Fibroblast of the aortic adventitia (primary cell): Measurements from ENCODE around the gene WNT4. TPM values are rescaled to one million over a fixed set of nuclear protein-coding genes. Genes with fewer than 3 reads are reported as not detected.

Source experiments
- DNase-seq: peaks from one replicate; pipeline ENCODE4 v3.0.0-alpha.2; 2010; ENCODE audit warnings: low read depth
- H3K4me3 ChIP-seq: 2 replicates; pipeline ENCODE4 v1.5.1; 2011; ENCODE audit warnings: low read depth, mild to moderate bottlenecking, control low read depth, low read length, moderate library complexity
- total RNA-seq: library from RNA; depleted of rRNA; stranded (reverse); fragments of >200 nt; gene quantifications from 2 replicates; pipeline ENCODE4 v1.2.3, GENCODE V29; 2012; ENCODE audit warnings: low replicate concordance
- TF ChIP-seq, protein P1 (sequence below): IDR thresholded peaks from 2 replicates; pipeline ENCODE4 v1.5.1; 2011; ENCODE audit warnings: mild to moderate bottlenecking, low read length, control low read depth, inconsistent platforms; ENCODE audit not compliant: insufficient read depth

WNT4 gene
- total RNA-seq, 1 donor = under 0.01 TPM

DNA sequence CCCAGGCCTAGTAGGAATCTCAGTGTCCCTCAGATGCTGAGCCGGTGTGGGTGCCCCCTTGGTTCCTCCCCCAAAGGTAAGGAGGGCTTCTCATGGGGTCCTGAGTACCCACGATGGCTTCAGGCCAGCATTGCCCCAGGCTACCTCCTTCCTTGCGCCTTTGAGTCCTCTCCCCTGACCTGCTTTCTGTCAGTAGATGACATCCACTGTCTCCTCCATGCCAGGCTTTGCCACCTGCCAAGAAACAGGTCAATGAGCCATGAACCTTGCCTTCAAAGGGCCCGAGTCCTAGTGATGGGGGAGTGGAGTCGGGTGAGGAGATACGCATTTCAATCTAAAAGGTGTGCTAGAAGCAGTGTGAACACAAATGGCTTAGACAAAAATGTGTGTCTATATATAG is 15.6 kb downstream of the WNT4 start:
- no peak for DNase-seq
- TF ChIP-seq, protein P1, sequence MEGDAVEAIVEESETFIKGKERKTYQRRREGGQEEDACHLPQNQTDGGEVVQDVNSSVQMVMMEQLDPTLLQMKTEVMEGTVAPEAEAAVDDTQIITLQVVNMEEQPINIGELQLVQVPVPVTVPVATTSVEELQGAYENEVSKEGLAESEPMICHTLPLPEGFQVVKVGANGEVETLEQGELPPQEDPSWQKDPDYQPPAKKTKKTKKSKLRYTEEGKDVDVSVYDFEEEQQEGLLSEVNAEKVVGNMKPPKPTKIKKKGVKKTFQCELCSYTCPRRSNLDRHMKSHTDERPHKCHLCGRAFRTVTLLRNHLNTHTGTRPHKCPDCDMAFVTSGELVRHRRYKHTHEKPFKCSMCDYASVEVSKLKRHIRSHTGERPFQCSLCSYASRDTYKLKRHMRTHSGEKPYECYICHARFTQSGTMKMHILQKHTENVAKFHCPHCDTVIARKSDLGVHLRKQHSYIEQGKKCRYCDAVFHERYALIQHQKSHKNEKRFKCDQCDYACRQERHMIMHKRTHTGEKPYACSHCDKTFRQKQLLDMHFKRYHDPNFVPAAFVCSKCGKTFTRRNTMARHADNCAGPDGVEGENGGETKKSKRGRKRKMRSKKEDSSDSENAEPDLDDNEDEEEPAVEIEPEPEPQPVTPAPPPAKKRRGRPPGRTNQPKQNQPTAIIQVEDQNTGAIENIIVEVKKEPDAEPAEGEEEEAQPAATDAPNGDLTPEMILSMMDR = no peak
- no peak overlapping the region for H3K4me3 ChIP-seq

- DNase-seq = no peak
- no peak overlapping the region for H3K4me3 ChIP-seq
- TF ChIP-seq, protein P1 = no peak
These were observed 16.4 kb downstream of the WNT4 start for GRCh38 chr1:22126531-22126930.

DNA sequence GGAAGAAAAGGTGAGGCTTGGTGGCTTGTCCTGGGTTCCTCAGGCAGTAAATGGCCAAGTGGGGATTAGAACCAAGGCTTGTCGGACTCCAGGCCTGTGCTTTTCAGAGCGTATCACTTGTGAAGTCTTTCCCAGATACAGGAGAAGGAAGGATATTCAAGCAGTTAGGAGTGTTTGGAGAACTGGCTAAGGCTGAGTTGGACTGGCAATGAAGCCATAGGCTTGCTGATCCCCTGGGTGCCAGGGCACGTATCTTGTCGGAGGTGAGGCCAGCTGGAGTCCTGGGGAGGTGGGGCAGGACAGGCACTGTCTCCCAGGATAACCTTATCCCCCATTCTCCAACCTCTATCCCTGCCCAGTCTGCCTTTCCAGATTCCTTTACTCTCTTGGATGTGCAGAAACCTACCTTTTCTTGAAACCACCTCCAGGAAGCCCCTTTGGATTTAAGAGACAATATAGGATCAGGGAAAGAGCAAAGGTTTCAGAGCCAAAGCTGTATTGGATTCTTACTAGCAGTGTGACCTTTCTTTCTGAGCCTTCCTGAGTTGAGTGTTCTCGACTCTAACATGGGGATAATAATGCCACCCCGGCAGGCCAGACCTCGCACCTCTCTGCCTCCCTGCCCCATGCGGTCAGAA is 18.2 kb downstream of the WNT4 start:
- H3K4me3 ChIP-seq = no peak overlapping the region
- TF ChIP-seq, protein P1 = no peak
- no peak for DNase-seq

DNA sequence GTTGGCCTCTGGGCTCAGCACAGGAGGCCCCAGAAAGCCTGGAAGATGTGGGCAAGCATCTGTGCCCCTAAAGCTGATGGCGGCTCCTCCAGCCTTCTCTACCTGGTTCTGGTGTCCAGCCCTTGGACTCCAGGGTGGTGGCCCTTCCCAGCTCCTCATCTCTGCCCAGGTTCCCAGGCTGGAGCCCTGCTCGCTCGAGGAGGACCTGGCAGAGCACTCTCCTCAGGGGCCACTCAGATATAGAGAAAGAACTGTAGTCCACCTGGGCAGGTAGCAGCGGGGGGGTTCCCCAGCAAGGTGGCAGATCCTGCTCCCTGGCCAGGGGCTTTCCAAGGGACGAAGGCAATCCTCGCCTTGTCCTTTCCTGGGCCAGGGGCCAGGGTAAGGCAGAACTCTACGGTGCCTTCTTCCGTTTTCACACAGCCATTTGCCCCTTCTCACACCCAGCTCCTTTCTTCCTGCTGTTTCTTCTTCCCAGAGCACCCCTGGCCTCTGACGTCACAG is 18.9 kb downstream of the WNT4 start:
- H3K4me3 ChIP-seq = no peak overlapping the region
- TF ChIP-seq, protein P1 = no peak
- DNase-seq = no peak

- no peak overlapping the region for H3K4me3 ChIP-seq
- DNase-seq = no peak
- TF ChIP-seq, protein P1 = no peak
These were observed 19.9 kb downstream of the WNT4 start for GRCh38 chr1:22123071-22123390.

- H3K4me3 ChIP-seq = no peak overlapping the region
- TF ChIP-seq, protein P1 = no peak
- DNase-seq = no peak
These were observed 20.4 kb downstream of the WNT4 start for GRCh38 chr1:22122273-22123070.
